Fibroblast of the conjunctiva (primary cell): ENCODE measurements around the gene UNC5B.

Experiments used
- DNase-seq: peaks from one replicate; pipeline ENCODE4 v3.0.0-alpha.2; 2010; ENCODE audit warnings: low read depth

The UNC5B gene

GRCh38 chr10:71223347-71224058, 11.1 kb downstream of the UNC5B start:
- no peak for DNase-seq

- DNase-seq, result no peak
Measured at GRCh38 chr10:71225291-71226058, 13.1 kb downstream of the UNC5B start.

GRCh38 chr10:71228875-71229675, 16.7 kb downstream of the UNC5B start:
- DNase-seq, result no peak

DNA sequence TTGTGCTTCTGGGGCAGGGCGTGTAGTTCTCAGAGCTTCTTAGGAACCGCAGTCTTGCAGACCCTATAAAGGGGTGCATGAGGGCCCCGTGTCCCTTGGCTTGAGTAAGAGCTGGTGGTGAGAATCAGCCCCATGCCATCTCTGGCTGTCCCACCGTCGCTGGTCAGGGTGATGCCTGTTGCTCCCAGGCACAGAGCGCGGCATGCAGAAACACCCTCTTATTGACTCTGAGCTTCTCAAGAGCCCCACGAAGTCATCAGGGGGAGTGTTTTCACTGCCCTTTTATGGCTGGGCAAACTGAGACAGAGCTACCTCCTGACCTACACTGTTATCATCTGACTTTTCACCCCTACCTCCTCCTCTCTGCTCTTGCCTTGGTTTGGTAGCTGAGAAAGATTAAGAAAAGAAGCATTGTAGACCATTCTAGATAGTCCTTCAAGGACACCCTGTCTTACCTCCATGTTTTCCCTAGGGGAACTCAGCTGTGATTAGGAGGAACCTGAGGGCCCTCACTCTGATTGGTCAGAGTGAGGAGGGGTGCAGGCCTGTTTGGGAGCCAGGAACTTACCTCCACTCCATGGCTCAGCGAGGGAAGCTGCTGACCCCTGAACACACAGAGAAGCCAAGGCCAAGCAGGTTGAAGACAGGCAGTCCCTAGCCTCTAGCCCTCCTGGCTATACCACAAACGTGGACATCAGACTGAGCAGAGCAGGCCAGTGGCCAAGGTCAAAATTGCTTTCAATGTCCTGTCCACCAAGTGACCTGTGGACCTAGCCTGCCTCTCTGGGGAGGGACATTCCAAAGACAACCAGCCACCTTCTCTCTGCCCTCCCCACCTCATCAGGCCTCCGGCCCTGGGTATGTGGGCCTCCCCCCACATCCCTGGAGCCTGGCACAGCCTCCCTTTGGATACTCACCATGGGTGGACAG, 17.6 kb downstream of the UNC5B start:
- no peak for DNase-seq

- DNase-seq, result no peak
Measured at GRCh38 chr10:71230656-71231025, 18.3 kb downstream of the UNC5B start.

DNA sequence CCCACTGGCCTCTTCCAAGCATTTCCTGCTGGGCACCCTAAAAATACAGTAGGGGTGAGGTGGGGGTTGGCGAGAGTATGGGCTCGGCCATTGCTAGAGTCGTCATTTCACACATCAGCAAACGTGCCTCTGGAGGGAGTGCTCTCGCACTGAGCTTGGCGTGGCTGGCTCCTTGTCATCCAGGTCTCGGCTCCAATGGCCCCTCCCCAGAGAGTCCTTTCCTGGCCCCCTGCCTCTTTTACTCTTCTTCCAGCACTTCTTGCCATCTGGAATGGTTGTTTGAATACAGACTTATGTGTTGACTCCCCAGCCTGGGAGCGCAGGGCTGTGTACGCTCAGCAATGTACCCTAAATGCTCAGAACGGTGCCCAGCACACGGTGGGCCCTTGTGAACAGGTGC, 18.8 kb downstream of the UNC5B start:
- DNase-seq, result no peak

DNA sequence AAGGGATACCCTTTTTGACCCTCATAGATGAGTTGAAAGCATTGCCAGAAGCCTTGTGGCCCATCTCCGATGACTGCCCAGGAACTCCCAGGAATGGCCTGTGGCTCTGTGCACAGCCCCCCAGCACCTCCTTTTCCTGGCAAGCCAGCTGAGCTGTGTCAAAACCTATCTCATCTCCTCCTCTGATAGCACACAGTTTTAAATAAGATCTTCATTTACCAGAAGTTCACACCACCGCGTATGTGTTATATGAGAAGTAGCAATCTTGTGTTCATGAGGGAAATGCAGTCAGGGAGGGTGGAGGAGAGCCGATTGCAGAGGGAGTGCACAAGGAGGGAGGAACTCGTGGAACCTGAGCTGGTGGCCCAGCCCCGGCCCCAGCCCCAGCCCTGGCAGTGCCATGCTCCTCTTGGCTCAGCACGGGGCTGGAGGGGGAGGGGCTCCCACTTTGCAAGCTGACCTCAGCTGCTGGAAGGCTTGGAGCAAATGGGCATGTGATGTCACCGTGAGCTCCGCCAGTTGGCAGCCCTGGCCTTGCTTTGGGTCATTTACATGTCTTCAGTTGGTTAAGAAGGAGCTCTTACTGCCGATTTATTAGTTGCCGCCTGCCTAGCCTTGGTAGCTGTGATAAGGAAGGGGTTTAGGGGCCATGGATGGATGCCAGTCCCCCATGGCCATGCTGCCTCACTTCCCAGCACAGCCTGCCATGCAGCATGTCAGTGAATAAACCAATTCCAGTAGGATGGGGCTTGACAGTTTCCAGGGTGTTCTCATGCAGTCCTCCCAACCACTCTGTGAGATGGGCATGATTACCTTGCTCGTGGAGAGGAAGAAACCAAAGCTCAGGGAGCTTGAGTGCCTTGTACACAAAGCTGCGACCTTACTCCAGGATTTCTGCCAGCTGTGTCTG, 20.0 kb downstream of the UNC5B start:
- peak; percentile 48 for DNase-seq

DNA sequence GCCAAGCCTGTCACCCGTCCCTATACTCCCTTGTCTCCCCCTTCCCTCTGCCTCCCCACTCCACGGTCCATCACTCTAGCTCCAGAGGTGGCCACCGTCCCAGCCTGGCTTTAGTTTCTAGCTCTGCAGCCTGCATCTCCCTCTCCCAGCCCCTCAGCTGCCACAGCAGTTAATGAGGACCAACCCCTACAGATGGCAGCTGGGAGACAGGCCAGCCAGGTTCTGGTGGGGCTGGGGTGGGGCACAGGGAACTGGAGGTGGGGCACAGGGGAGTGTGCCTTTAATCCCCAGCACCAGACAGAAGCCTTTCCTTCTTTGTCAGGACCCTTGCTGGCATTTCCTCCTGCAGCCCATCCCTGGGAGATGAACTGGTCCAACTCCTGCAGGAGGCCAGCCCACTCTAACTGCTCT, 21.1 kb downstream of the UNC5B start:
- DNase-seq, result no peak

- DNase-seq, result no peak
Measured at GRCh38 chr10:71234004-71234894, 21.9 kb downstream of the UNC5B start.

DNA sequence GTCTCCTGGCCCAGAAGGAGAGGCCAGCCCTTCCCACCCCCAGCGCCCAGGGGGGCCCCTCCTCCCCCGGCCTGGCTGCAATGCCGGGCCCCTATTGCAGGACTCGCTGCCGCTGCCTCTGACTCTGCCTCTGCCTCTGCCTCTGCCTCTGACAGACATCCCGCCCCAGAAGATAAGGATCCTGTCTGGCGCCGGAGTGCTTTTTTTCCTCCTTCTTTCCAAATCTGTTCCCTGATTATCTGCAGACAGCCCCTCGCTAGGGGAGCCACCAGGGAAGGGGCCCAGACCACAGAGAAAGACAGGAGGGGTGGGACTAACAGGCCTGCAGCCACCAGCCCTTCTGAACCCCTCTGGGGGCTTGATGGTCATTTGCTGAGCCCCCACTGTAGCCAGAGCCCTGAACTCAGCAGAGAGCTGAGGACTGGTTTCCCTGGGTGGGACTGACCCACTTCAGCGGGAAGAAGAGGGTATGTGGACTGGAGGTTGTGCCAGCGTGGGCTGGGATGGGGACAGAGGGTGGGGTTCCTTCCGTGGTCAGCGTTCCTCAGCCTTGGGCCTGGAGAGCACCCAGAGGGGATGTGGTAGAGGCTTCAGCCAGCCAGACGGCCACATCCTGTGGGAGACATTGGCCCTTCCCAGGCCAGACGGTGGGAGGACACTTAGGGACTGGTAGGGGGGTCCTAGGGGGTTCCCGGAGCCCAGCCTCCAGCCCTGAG, 22.8 kb downstream of the UNC5B start:
- no peak for DNase-seq

GRCh38 chr10:71235808-71236207, 23.4 kb downstream of the UNC5B start:
- DNase-seq, result no peak

DNA sequence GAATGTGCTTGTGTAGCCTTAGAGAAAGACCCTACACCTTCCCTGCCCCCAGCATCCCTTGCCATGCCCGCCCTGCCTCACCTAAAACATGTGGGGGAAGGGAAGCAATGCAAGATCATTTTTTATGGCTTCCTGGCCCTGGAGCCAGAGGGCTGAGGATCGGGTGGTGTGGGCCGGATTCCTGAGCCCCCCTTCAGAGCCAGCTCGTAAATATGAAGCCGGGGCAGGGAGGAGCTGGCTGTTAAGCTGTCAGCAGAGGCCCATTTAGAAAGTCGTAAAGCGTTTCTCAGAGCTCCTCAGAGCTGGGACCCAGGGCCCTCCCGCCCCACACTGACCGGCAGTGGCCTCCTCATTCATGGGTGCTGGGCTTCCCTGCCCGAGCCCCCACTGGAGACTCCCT, 23.9 kb downstream of the UNC5B start:
- DNase-seq, result no peak

- DNase-seq, result no peak
Measured at GRCh38 chr10:71236822-71237682, 24.7 kb downstream of the UNC5B start.

DNA sequence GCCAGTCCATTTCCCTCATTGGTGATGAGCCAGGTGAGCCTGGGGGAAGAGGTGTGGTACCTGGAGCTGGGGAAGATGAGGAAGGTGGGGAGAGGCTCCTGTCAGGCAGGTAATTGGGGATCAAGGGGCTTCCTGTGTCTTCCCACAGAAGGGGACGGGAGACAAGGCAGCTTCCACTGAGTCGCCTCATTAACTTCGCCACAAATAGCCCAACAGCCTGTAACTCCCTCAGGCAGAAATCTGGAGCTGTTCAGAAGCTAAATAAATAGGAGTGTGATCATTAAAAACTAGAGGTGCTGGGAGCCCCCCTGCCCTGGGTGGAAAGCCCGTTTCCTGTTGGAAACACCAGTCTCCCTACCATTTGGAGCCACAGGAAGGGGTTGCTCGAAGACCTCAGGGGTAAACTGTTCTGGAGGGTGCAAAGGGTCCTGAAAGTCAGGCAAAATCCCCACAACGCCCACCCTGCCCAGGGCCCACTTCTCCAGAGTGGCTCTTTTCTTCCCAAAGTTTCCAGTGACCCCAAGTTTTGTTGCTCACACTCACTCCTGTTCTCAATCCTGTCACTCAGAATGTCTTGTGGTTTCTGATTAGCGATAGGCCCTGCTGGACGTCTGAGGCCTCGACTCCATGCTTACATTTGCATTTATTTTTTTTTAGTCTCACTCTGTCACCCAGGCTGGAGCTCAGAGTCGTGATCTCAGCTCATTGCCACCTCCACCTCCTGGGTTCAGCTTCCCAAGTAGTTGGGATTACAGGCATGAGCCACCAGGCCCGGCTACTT, 25.7 kb downstream of the UNC5B start:
- no peak for DNase-seq

DNA sequence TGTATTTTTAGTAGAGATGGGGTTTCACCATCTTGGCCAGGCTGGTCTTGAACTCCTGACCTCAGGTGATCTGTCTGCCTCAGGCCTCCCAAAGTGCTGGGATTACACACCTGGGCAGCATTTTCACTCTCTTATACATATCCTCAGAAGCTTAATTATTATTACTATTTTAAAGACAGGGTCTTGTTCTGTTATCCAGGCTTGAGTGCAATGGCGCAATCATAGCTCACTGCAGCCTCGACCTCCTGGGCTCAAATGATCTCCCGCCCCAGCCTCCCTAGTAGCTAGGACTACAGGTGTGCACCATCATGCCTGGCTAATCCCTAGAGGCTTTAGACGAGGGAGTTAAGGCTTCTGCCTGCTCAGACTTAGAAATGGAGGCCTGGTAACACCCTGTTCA, 26.3 kb downstream of the UNC5B start:
- no peak for DNase-seq

DNA sequence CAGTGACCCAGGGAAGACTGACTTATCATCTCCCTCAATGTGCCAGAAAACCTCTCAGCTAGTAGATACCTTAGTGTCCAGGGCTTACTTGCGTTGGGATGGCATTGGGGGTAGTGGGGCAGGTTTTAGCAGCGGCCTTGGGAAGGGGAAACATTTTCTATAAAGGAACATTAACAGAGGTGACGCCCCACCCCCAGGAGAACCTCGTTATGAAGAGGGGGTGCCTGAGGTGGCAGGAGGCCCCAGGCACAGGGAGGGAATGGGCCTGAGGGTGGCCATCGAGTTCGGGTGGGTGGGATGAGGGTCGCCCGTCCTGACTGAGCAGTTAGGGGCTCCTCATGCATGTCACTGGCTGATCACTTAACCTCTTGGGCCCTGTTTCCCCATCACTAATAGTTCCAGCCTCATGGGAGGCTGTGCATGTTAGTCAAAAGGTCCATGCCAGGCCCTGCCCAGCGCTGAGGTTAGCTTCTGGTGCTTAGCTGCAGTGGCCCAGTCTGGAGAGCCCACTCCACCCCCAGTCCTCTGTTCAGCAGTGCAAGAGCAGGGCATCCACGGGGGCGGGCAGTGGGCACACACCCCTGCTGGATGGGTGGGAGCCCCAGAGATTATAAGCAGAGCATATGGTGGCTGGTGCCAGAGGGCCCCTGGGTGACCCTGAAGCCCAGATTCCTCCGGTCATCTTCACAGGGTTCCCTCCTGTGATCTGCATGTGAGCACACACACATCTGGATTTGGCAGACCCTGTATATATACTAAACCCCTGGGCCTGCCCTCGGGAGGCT, 27.0 kb downstream of the UNC5B start:
- DNase-seq, result no peak
